Measurements from ENCODE around the gene USP13.
"Not testable (repeated sequence)": the region's sequence is repeated elsewhere in the genome, so short reads cannot be mapped to it uniquely, and the experiment has no call there.

Gene USP13

DNA sequence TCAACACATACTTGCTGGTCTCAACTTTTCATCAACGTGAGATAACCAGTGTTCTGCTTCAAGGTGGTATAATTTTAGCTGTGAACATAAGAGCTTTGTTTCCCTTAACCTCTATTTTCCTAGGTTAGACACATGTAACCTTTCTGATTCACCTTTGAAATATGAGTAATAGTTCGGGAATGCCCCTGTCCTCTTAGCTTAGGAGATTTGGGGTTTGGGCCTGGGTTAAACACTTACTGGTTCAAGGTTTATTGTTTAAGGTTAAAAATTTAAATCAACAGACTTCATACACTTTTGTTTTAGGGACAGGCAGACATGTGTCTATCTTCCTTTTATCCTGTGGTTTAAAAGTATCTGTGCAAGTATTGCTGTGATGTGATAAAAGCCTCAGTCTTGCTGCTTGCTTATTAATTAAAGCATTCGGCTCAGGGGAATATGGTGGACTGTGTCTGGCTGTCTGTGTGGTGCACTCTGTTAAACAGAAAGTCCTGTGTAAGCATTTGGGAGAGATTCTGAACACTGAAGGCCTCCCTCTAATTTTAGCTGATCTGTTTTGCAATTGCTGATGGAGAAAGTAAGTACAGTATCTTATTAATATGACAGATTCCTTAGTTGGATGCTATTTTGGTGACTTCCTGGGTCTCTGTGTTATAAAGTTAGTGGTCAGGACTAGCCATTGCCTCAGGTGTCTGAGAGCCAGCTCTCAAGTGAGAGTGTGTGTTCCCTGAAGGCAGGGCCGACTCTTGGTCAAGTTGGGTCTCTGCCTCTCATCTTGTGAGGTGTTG is 81.8 kb downstream of the USP13 start:
- DNase-seq (ENCODE audit: low read depth in 2 of 2) = no peak

- no peak for DNase-seq (ENCODE audit: low read depth in 2 of 2)
Observed at GRCh38 chr3:179735321-179735720, 82.5 kb downstream of the USP13 start.

GRCh38 chr3:179738998-179739397 is 86.2 kb downstream of the USP13 start:
- DNase-seq (ENCODE audit: low read depth in 2 of 2) = no peak

GRCh38 chr3:179739816-179740594 is 87.2 kb downstream of the USP13 start:
- no peak for DNase-seq (ENCODE audit: low read depth in 2 of 2)

DNA sequence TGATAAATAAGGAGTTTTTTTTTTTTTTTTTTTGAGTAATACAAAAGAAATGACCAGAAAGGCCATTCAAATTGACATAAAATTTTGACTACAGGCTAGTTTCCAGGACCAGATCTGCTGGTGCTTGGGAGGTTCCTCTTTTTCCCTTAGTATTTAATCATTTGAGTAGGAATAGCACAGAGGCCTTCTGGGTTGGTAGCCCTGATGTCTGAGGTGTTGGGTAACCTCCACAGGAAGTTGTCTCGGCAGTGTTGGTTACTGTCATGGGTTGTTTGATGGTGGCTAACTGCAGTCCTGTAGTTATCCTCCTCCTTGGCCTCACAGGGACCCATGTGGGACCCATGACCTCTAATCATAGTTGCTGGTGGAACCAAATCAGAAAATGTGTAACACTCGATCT is 91.1 kb downstream of the USP13 start:
- no peak for DNase-seq (ENCODE audit: low read depth in 2 of 2)

- DNase-seq (ENCODE audit: low read depth in 2 of 2) = no peak
Observed at GRCh38 chr3:179744667-179745066, 91.8 kb downstream of the USP13 start.

DNA sequence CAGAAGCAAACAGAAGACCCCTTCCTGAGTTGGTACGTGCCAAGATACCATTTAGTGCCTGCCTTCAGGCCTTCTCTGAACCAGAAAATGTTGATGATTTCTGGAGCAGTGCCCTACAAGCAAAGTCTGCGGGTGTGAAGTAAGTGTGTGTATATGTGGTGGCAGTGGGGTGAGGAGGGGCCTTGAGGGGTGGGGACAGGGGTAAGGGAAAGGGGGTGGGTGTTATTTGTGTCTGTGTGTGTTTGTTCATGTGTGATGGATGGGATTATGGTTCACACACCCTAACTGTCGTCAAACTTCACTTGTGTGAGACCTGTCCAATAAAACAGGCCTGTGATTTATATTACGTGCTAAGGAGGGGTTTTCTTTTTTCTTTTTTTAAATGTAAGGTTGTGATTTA is 92.2 kb downstream of the USP13 start:
- no peak for DNase-seq (ENCODE audit: low read depth in 2 of 2)

GRCh38 chr3:179745716-179746115 is 92.9 kb downstream of the USP13 start:
- no peak for DNase-seq (ENCODE audit: low read depth in 2 of 2)

GRCh38 chr3:179750720-179751328 is 98.0 kb downstream of the USP13 start:
- DNase-seq (ENCODE audit: low read depth in 2 of 2) = no peak

- DNase-seq (ENCODE audit: low read depth in 2 of 2) = no peak
Observed at GRCh38 chr3:179760944-179761343, 108.1 kb downstream of the USP13 start.

DNA sequence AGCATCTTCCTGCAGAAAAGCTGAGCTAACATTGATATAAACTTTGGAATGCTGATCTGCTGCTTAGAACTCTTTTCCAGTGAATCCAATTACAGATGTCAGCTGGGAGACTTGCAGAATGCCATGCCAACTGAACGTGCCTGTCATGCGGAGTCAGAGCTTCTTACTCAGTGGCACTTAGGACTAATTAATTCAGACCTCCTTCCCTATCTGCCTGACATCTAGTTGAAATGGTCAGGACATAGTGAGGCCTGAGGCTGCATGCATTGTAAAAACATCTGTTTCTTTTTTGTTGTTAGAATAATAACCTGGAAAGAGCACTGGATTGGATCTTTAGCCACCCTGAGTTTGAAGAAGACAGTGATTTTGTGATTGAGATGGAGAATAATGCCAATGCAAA is 112.6 kb downstream of the USP13 start:
- DNase-seq (ENCODE audit: low read depth in 2 of 2) = no peak

DNA sequence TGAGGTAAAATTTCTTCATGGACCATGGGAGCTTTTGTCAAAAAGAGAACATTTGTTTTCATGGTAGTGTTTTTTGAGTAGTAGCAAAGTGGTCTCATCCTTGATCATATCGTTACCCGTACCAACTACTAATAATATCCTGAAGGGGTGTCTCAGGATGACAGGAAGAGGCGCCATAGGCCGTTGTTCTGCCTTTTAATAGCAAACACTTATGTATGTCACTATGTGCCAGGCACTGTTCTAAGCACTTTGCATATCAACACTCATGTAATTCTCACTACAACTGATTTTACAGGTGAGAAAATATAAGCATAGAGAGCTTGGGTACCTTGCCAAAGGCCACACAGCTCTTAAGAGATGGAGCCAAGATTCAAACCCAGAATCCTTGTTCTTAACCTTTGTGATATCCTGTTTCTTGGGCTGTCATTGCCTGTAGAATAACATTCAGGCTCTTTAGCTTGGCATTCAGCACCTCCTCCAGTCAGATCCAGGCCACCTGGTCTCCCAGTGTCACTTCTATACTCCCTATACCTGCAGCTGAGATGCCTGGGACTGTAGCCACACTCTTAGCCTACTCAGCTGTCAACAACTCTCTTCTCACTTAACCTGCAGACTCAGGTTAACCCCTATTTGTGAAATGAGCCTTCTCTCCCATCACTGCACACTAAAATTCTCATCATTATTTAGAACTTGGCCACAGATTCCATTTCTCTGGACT is 113.7 kb downstream of the USP13 start:
- DNase-seq (ENCODE audit: low read depth in 2 of 2) = no peak

DNA sequence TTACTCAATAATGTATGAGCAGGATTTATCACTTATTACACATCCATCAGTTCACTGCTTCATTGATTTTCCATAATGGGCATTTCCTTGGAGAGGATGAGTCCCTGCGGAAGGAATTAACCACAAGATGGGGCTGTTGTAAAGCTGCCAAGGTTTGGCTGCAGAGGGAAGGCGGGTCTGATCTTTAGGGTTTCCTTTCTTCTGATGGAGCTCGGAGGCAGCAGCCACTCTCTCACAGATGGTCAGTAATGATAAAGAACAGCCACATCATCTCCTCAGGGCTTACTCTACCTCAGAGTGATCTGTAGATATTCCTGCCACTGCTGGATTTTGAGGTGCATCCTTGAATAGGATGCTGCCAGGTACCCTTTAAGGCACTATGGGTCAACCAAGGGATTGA is 115.2 kb downstream of the USP13 start:
- no peak for DNase-seq (ENCODE audit: low read depth in 2 of 2)

GRCh38 chr3:179769411-179770247 is 116.8 kb downstream of the USP13 start:
- no peak for DNase-seq (ENCODE audit: low read depth in 2 of 2)

- DNase-seq (ENCODE audit: low read depth in 2 of 2) = no peak
Observed at GRCh38 chr3:179771797-179772196, 119.0 kb downstream of the USP13 start.

- no peak for DNase-seq (ENCODE audit: low read depth in 2 of 2)
Observed at GRCh38 chr3:179772297-179772696, 119.5 kb downstream of the USP13 start.

GRCh38 chr3:179775416-179776122 is 122.7 kb downstream of the USP13 start:
- DNase-seq (ENCODE audit: low read depth in 2 of 2) = no peak

GRCh38 chr3:179782841-179783240 is 130.0 kb downstream of the USP13 start:
- not testable (repeated sequence) for DNase-seq (ENCODE audit: low read depth in 2 of 2)

DNA sequence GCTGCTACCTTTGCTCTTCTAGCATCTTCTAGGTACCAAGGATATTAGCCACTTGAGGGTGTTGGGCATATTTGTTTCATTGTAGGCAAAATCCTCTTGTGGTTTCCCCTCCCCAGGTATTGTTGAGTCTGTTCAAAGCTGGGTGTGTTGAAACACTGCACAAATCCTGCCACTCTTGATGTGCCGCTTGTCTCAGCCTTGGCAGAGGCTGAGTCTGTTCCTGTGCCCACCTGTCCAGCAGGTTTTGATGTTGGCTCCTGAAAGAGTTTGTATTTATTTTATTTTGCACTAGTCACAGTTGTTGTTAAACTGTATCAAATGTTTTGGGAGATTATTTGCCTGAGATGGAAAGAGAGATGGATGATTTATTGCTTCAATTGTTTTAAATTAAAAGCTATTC is 136.2 kb downstream of the USP13 start:
- no peak for DNase-seq (ENCODE audit: low read depth in 2 of 2)

DNA sequence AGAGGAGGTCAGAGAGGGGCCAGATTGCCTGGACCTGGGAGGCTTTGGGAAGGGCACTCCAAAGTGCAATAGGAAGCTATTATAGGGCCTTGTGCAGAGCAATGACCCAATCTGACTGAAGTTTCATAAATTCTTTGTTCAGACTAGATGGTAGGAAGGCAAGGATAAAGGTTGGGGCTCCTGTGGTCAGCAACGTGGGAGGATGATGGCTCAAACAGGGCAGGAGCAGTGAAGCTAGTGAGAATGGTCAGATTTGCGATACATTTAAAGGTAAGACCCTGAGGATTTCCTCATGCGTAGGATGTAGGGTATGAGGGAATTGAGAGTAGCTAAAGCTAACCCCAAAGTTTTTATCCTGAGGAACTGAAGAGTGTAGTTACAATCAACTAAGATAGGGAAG is 139.0 kb downstream of the USP13 start:
- no peak for DNase-seq (ENCODE audit: low read depth in 2 of 2)

DNA sequence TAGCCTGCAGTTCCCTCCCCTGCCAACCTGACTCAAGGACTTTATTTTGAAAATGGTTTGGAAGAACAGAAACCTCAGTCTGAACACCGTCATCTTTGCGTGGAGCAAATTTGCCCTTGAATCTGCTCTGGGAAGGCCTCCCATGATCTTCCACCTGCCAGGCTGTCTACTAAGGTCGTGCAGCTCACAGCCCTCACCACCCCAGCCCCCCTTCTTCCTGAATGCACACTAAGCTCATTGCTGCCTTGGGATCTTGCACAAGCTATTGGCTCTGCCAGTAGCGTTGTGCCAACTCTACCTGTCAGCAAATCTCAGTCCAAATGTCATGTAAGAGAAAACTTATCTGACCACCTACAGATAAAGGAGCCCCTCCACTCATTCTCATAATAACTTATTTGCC is 141.5 kb downstream of the USP13 start:
- no peak for DNase-seq (ENCODE audit: low read depth in 2 of 2)

Measured in stimulated activated CD8-positive, alpha-beta memory T cell treated with anti-CD3 and anti-CD28 coated beads, Interleukin-7, amount 100 ng/mL, for 1 hour (primary cell).